ENCODE measurements around the gene MCM8.

MCM8 gene

GRCh38 chr20:5969348-5969935, 19.0 kb downstream of the MCM8 start:
- H3K23ac ChIP-seq (ENCODE audit: low read depth, low read length, poor library complexity), result no peak overlapping the region
- H2AFZ ChIP-seq (ENCODE audit: low read length), result no peak overlapping the region
- no peaks in the 10 kb centered on the region for H3K9me3 ChIP-seq (replicated peaks in 1 of 2; ENCODE audit: control insufficient read depth in 2 of 2, insufficient read depth in 1 of 2, low read depth in 1 of 2, low read length in 2 of 2)
- no peak overlapping the region for H2BK15ac ChIP-seq (ENCODE audit: low read length)
- no peak overlapping the region for H2BK12ac ChIP-seq (ENCODE audit: low read length)
- no peak overlapping the region for H4K8ac ChIP-seq (ENCODE audit: low read depth, low read length)
- no peak overlapping the region for H3K4ac ChIP-seq (ENCODE audit: low read length)
- no peaks in the 10 kb centered on the region for H3K27me3 ChIP-seq (ENCODE audit: control insufficient read depth in 3 of 3, insufficient read depth in 3 of 3, low read depth in 1 of 3, low read length in 3 of 3)
- H3K4me2 ChIP-seq (ENCODE audit: insufficient read depth, low read length, poor library complexity, severe bottlenecking), result no peak overlapping the region
- H3K9ac ChIP-seq (ENCODE audit: low read depth, low read length, poor library complexity), result no peak overlapping the region
- H2BK5ac ChIP-seq (ENCODE audit: low read length), result no peak overlapping the region
- peaks cover 16 to 92% of the 10 kb centered on the region in 2 donors for H3K36me3 ChIP-seq (replicated peaks in 1 of 2; ENCODE audit: control insufficient read depth in 2 of 2, insufficient read depth in 2 of 2, low read length in 2 of 2)
- H3K4me3 ChIP-seq (ENCODE audit: low read length in 2 of 2), result no peak overlapping the region
- H3K14ac ChIP-seq (ENCODE audit: low read length), result no peak overlapping the region
- H3K4me1 ChIP-seq (ENCODE audit: control insufficient read depth in 2 of 2, insufficient read depth in 1 of 2, low read depth in 1 of 2, low read length in 2 of 2), result peaks cover 3 to 4% of the 10 kb centered on the region in 2 donors
- H3K27ac ChIP-seq (replicated peaks; ENCODE audit: low read length), result no peak overlapping the region
- no CpG with 5 or more reads among the region's 9 CpGs for WGBS, 2 donors (ENCODE audit: extremely low coverage in 2 of 2, insufficient read length in 2 of 2, insufficient replicate concordance in 1 of 2)
- H4K91ac ChIP-seq (ENCODE audit: low read depth, low read length, poor library complexity), result no peak overlapping the region
- no peak overlapping the region for H2AK5ac ChIP-seq (ENCODE audit: low read depth, low read length)
- DNase-seq (ENCODE audit: low spot score), result peak; percentile 87
- no peak overlapping the region for H3K18ac ChIP-seq (ENCODE audit: low read length)
- no peak overlapping the region for H2BK120ac ChIP-seq (ENCODE audit: low read depth, low read length)
- H3K79me1 ChIP-seq (ENCODE audit: low read depth, low read length), result no peaks in the 10 kb centered on the region

- no peak overlapping the region for H2BK120ac ChIP-seq (ENCODE audit: low read depth, low read length)
- H4K91ac ChIP-seq (ENCODE audit: low read depth, low read length, poor library complexity), result no peak overlapping the region
- no peak overlapping the region for H3K9ac ChIP-seq (ENCODE audit: low read depth, low read length, poor library complexity)
- no peak overlapping the region for H3K4me3 ChIP-seq (ENCODE audit: low read length in 2 of 2)
- H3K14ac ChIP-seq (ENCODE audit: low read length), result no peak overlapping the region
- H2AK5ac ChIP-seq (ENCODE audit: low read depth, low read length), result no peak overlapping the region
- H3K9me3 ChIP-seq (replicated peaks in 1 of 2; ENCODE audit: control insufficient read depth in 2 of 2, insufficient read depth in 1 of 2, low read depth in 1 of 2, low read length in 2 of 2), result no peaks in the 10 kb centered on the region
- no peak overlapping the region for H3K4ac ChIP-seq (ENCODE audit: low read length)
- peaks cover 3 to 4% of the 10 kb centered on the region in 2 donors for H3K4me1 ChIP-seq (ENCODE audit: control insufficient read depth in 2 of 2, insufficient read depth in 1 of 2, low read depth in 1 of 2, low read length in 2 of 2)
- no peaks in the 10 kb centered on the region for H3K27me3 ChIP-seq (ENCODE audit: control insufficient read depth in 3 of 3, insufficient read depth in 3 of 3, low read depth in 1 of 3, low read length in 3 of 3)
- no peak for DNase-seq (ENCODE audit: low spot score)
- H4K8ac ChIP-seq (ENCODE audit: low read depth, low read length), result no peak overlapping the region
- H2BK5ac ChIP-seq (ENCODE audit: low read length), result no peak overlapping the region
- no peak overlapping the region for H3K18ac ChIP-seq (ENCODE audit: low read length)
- H2BK12ac ChIP-seq (ENCODE audit: low read length), result no peak overlapping the region
- no peak overlapping the region for H2AFZ ChIP-seq (ENCODE audit: low read length)
- no peak overlapping the region for H3K23ac ChIP-seq (ENCODE audit: low read depth, low read length, poor library complexity)
- no peak overlapping the region for H3K4me2 ChIP-seq (ENCODE audit: insufficient read depth, low read length, poor library complexity, severe bottlenecking)
- H3K79me1 ChIP-seq (ENCODE audit: low read depth, low read length), result no peaks in the 10 kb centered on the region
- H2BK15ac ChIP-seq (ENCODE audit: low read length), result no peak overlapping the region
- H3K27ac ChIP-seq (replicated peaks; ENCODE audit: low read length), result no peak overlapping the region
- H3K36me3 ChIP-seq (replicated peaks in 1 of 2; ENCODE audit: control insufficient read depth in 2 of 2, insufficient read depth in 2 of 2, low read length in 2 of 2), result peaks cover 19 to 92% of the 10 kb centered on the region in 2 donors
Measured at GRCh38 chr20:5969940-5970339, 19.5 kb downstream of the MCM8 start.

GRCh38 chr20:5970381-5970780, 19.9 kb downstream of the MCM8 start:
- no peak for DNase-seq (ENCODE audit: low spot score)
- Histone ChIP-seq H3K4me2 (ENCODE audit: insufficient read depth, low read length, poor library complexity, severe bottlenecking) (no peak overlapping the region), H3K14ac (ENCODE audit: low read length) (no peak overlapping the region), H3K36me3 (replicated peaks in 1 of 2; ENCODE audit: control insufficient read depth in 2 of 2, insufficient read depth in 2 of 2, low read length in 2 of 2) (peaks cover 19 to 91% of the 10 kb centered on the region in 2 donors), H2AK5ac (ENCODE audit: low read depth, low read length) (no peak overlapping the region), H3K18ac (ENCODE audit: low read length) (no peak overlapping the region), H3K27ac (replicated peaks; ENCODE audit: low read length) (no peak overlapping the region), H3K9ac (ENCODE audit: low read depth, low read length, poor library complexity) (no peak overlapping the region), H3K23ac (ENCODE audit: low read depth, low read length, poor library complexity) (no peak overlapping the region), H2BK15ac (ENCODE audit: low read length) (no peak overlapping the region), H2BK120ac (ENCODE audit: low read depth, low read length) (no peak overlapping the region), H2BK5ac (ENCODE audit: low read length) (no peak overlapping the region), H3K4ac (ENCODE audit: low read length) (no peak overlapping the region), H2AFZ (ENCODE audit: low read length) (no peak overlapping the region), H3K4me3 (ENCODE audit: low read length in 2 of 2) (no peak overlapping the region), H3K9me3 (replicated peaks in 1 of 2; ENCODE audit: control insufficient read depth in 2 of 2, insufficient read depth in 1 of 2, low read depth in 1 of 2, low read length in 2 of 2) (no peaks in the 10 kb centered on the region), H3K4me1 (ENCODE audit: control insufficient read depth in 2 of 2, insufficient read depth in 1 of 2, low read depth in 1 of 2, low read length in 2 of 2) (peaks cover 3 to 4% of the 10 kb centered on the region in 2 donors), H4K91ac (ENCODE audit: low read depth, low read length, poor library complexity) (no peak overlapping the region), H3K27me3 (ENCODE audit: control insufficient read depth in 3 of 3, insufficient read depth in 3 of 3, low read depth in 1 of 3, low read length in 3 of 3) (no peaks in the 10 kb centered on the region), H3K79me1 (ENCODE audit: low read depth, low read length) (no peaks in the 10 kb centered on the region), H2BK12ac (ENCODE audit: low read length) (no peak overlapping the region), H4K8ac (ENCODE audit: low read depth, low read length) (no peak overlapping the region)
- WGBS, 2 donors (ENCODE audit: extremely low coverage in 2 of 2, insufficient read length in 2 of 2, insufficient replicate concordance in 1 of 2), result no CpG with 5 or more reads among the region's 2 CpGs

- Histone ChIP-seq H4K8ac (ENCODE audit: low read depth, low read length) (no peak overlapping the region), H3K4me2 (ENCODE audit: insufficient read depth, low read length, poor library complexity, severe bottlenecking) (no peak overlapping the region), H2BK12ac (ENCODE audit: low read length) (no peak overlapping the region), H2BK5ac (ENCODE audit: low read length) (no peak overlapping the region), H3K23ac (ENCODE audit: low read depth, low read length, poor library complexity) (no peak overlapping the region), H3K4ac (ENCODE audit: low read length) (no peak overlapping the region), H2AK5ac (ENCODE audit: low read depth, low read length) (no peak overlapping the region), H3K27ac (replicated peaks; ENCODE audit: low read length) (no peak overlapping the region), H3K9me3 (replicated peaks in 1 of 2; ENCODE audit: control insufficient read depth in 2 of 2, insufficient read depth in 1 of 2, low read depth in 1 of 2, low read length in 2 of 2) (no peaks in the 10 kb centered on the region), H3K36me3 (replicated peaks in 1 of 2; ENCODE audit: control insufficient read depth in 2 of 2, insufficient read depth in 2 of 2, low read length in 2 of 2) (peaks cover 19 to 89% of the 10 kb centered on the region in 2 donors), H3K4me3 (ENCODE audit: low read length in 2 of 2) (no peak overlapping the region), H2AFZ (ENCODE audit: low read length) (no peak overlapping the region), H2BK15ac (ENCODE audit: low read length) (no peak overlapping the region), H3K27me3 (ENCODE audit: control insufficient read depth in 3 of 3, insufficient read depth in 3 of 3, low read depth in 1 of 3, low read length in 3 of 3) (no peaks in the 10 kb centered on the region), H2BK120ac (ENCODE audit: low read depth, low read length) (no peak overlapping the region), H3K79me1 (ENCODE audit: low read depth, low read length) (no peaks in the 10 kb centered on the region), H3K9ac (ENCODE audit: low read depth, low read length, poor library complexity) (no peak overlapping the region), H4K91ac (ENCODE audit: low read depth, low read length, poor library complexity) (no peak overlapping the region), H3K14ac (ENCODE audit: low read length) (no peak overlapping the region), H3K4me1 (ENCODE audit: control insufficient read depth in 2 of 2, insufficient read depth in 1 of 2, low read depth in 1 of 2, low read length in 2 of 2) (peaks cover 3 to 4% of the 10 kb centered on the region in 2 donors), H3K18ac (ENCODE audit: low read length) (no peak overlapping the region)
- DNase-seq (ENCODE audit: low spot score), result no peak
Measured at GRCh38 chr20:5971203-5971602, 20.8 kb downstream of the MCM8 start.
